Endothelial cell of umbilical vein (primary cell): ENCODE data around the gene ATP9B. TPM values are rescaled to one million over a fixed set of nuclear protein-coding genes. Genes with fewer than 3 reads are reported as not detected.

Experiments
- BruUV-seq: library from RNA; stranded (reverse); fragments of 400-500 nt; replicated peaks from 2 replicates; lab custom pipeline; 2021; lab: Mats Ljungman, UMichigan
- CTCF ChIA-PET: fragments of 300-600, 350-600 bp; sonication (Branson Sonifier 250); formaldehyde crosslinking; loops from one replicate; lab custom pipeline; 2021; ENCODE audit warnings: antibody characterized with exemption, inconsistent platforms; lab: Charles Lee
- POLR2A ChIA-PET: fragments of 300-600, 350-600 bp; sonication (Branson Sonifier 250); formaldehyde crosslinking; loops from one replicate; lab custom pipeline; 2021; ENCODE audit warnings: antibody characterized with exemption, inconsistent platforms; lab: Charles Lee
- DNase-seq: peaks from one replicate; pipeline ENCODE4 v3.0.0-alpha.2; 2011; ENCODE audit warnings: low read depth, low spot score
- FAIRE-seq: peaks from 2 replicates; lab custom pipeline; 2011; peaks lifted over from hg19 to GRCh38; lab: Jason Lieb, UNC
- H2AFZ ChIP-seq: 2 replicates; pipeline ENCODE4 v1.6.0; 2012; ENCODE audit warnings: low read depth, low read length, control low read depth, inconsistent platforms
- H3K27ac ChIP-seq: 2 replicates; pipeline ENCODE4 v1.5.1; 2011; ENCODE audit warnings: low read depth, mild to moderate bottlenecking, control low read depth, low read length, moderate library complexity; ENCODE audit not compliant: insufficient read depth
- H3K27me3 ChIP-seq, 2 experiments: 2 replicates each; pipeline versions ENCODE4 v1.6.0 to v1.6.1; 2011; ENCODE audit warnings: low read length in 2 of 2, mixed read lengths in 1 of 2; ENCODE audit not compliant: control insufficient read depth in 2 of 2, insufficient read depth in 2 of 2
- H3K36me3 ChIP-seq, 2 experiments: 2 replicates in 1 of 2; 3 replicates in 1 of 2; pipeline ENCODE4 v1.5.1; 2011; ENCODE audit warnings: low read length in 2 of 2, mild to moderate bottlenecking in 1 of 2, moderate library complexity in 1 of 2; ENCODE audit not compliant: control insufficient read depth in 2 of 2, insufficient read depth in 2 of 2; ENCODE audit errors: extremely low read depth in 1 of 2
- H3K4me1 ChIP-seq: 3 replicates; pipeline ENCODE4 v1.5.1; 2011; ENCODE audit warnings: mild to moderate bottlenecking, low read length; ENCODE audit not compliant: control insufficient read depth, insufficient read depth; ENCODE audit errors: extremely low read depth
- H3K4me2 ChIP-seq: 2 replicates; pipeline ENCODE4 v1.6.1; 2011; ENCODE audit warnings: low read length, control low read depth, mixed read lengths; ENCODE audit not compliant: insufficient read depth
- H3K4me3 ChIP-seq, 3 experiments: fragments of 200-600 bp in 1 of 3; sonication (generic), shearing (Covaris generic) in 1 of 3; replicated peaks in 1 of 3; 2 replicates each; pipeline ENCODE4 v1.5.1; 2011 to 2016; ENCODE audit warnings: control low read depth in 3 of 3, low read length in 3 of 3, mild to moderate bottlenecking in 2 of 3, inconsistent platforms in 1 of 3, low read depth in 1 of 3, moderate library complexity in 1 of 3; ENCODE audit not compliant: insufficient read depth in 1 of 3
- H3K79me2 ChIP-seq: 2 replicates; pipeline ENCODE4 v1.6.0; 2012; ENCODE audit warnings: low read length, inconsistent platforms; ENCODE audit not compliant: control insufficient read depth, insufficient read depth
- H3K9ac ChIP-seq: replicated peaks from 2 replicates; pipeline ENCODE3; 2011; ENCODE audit warnings: low read length, control low read depth; ENCODE audit not compliant: insufficient read depth; ENCODE audit errors: extremely low read depth
- H3K9me1 ChIP-seq: replicated peaks from 3 replicates; pipeline ENCODE4 v1.6.0; 2011; ENCODE audit warnings: mild to moderate bottlenecking, low read length; ENCODE audit not compliant: control insufficient read depth, insufficient read depth; ENCODE audit errors: extremely low read depth
- H3K9me3 ChIP-seq: replicated peaks from 2 replicates; pipeline ENCODE4 v1.5.1; 2012; ENCODE audit warnings: low read length, inconsistent platforms; ENCODE audit not compliant: control insufficient read depth, insufficient read depth
- H4K20me1 ChIP-seq: replicated peaks from 2 replicates; pipeline ENCODE3; 2011; ENCODE audit warnings: mild to moderate bottlenecking, low read length; ENCODE audit not compliant: control insufficient read depth, insufficient read depth; ENCODE audit errors: extremely low read depth
- CTCF ChIP-seq, 2 donors: IDR thresholded peaks; 1 replicate in 1 of 2; 2 replicates in 1 of 2; pipeline ENCODE4 v1.5.1; 2011; ENCODE audit warnings: low read length in 2 of 2, mild to moderate bottlenecking in 2 of 2, moderate library complexity in 2 of 2, control low read depth in 1 of 2, inconsistent platforms in 1 of 2, low read depth in 1 of 2; ENCODE audit not compliant: insufficient read depth in 1 of 2; ENCODE audit errors: extremely low read depth in 1 of 2
- EZH2 ChIP-seq: IDR thresholded peaks from 2 replicates; pipeline ENCODE4 v1.6.1; 2012; ENCODE audit warnings: borderline replicate concordance, low read depth, mild to moderate bottlenecking, moderate library complexity, low read length, inconsistent platforms; ENCODE audit not compliant: severe bottlenecking
- FOS ChIP-seq: IDR thresholded peaks from 2 replicates; pipeline ENCODE4 v1.6.1; 2011; ENCODE audit warnings: mild to moderate bottlenecking, low read length, moderate library complexity, borderline replicate concordance; ENCODE audit not compliant: insufficient read depth
- GATA2 ChIP-seq: IDR thresholded peaks from 2 replicates; pipeline ENCODE4 v1.7.0; 2011; ENCODE audit warnings: low read depth, mild to moderate bottlenecking, moderate library complexity, mixed read lengths, low read length; ENCODE audit not compliant: insufficient read length, insufficient read depth
- JUN ChIP-seq: IDR thresholded peaks from 2 replicates; pipeline ENCODE4 v1.6.1; 2011; ENCODE audit warnings: borderline replicate concordance, low read depth; ENCODE audit not compliant: insufficient read length, insufficient read depth
- MAX ChIP-seq: IDR thresholded peaks from 2 replicates; pipeline ENCODE4 v1.6.1; 2011; ENCODE audit not compliant: insufficient read depth, insufficient read length
- MYC ChIP-seq: IDR thresholded peaks from one replicate; pipeline ENCODE4 v1.6.1; 2011; ENCODE audit warnings: mild to moderate bottlenecking, low read depth, low read length
- POLR2A ChIP-seq: IDR thresholded peaks from 2 replicates; pipeline ENCODE4 v1.6.1; 2012; ENCODE audit warnings: low read depth, mild to moderate bottlenecking, control low read depth, low read length
- POLR2AphosphoS5 ChIP-seq: IDR thresholded peaks from 2 replicates; pipeline ENCODE4 v1.6.1; 2012; ENCODE audit warnings: low read depth, mild to moderate bottlenecking, control low read depth, low read length, moderate library complexity; ENCODE audit not compliant: insufficient read depth
- dilution Hi-C: fragments of 300-500 bp; cut with MboI; formaldehyde crosslinking; loops from one replicate; pipeline ENCODE4 v1.15.0; 2019; ENCODE audit warnings: low sequenced_read_pairs; ENCODE audit not compliant: extremely low pct_ligation_motif_present
- intact Hi-C: fragments of 100-400 bp; cut with micrococcal nuclease; formaldehyde crosslinking; loops from one replicate; pipeline ENCODE4 v1.10.0; 2022
- polyA plus RNA-seq, 4 experiments: library from polyadenylated mRNA; depleted of rRNA in 3 of 4; stranded (reverse) in 3 of 4; unstranded in 1 of 4; fragments of >200 nt; gene quantifications; 2 replicates each; pipeline versions ENCODE4 v1.2.1 to v1.2.3, GENCODE V29; 2011 to 2012; ENCODE audit warnings: missing spikeins in 1 of 4
- total RNA-seq: library from RNA; stranded (reverse); gene quantifications from 2 replicates; pipeline ENCODE4 v1.2.3, GENCODE V29; 2021

Gene ATP9B
- total and polyA plus RNA-seq, 2 donors (not counting 3 experiments of a cell fraction or from before 2014, with no cell fraction given), result 14.6 to 18.2 TPM

- Histone ChIP-seq H3K36me3 (no peaks in the 10 kb centered on the region), H3K4me3 (peak overlapping the region; percentile 24 to 51 (median 44)), H3K79me2 (peaks cover 27% of the 10 kb centered on the region), H3K27ac (peak overlapping the region; percentile 36), H3K27me3 (no peaks in the 10 kb centered on the region), H3K4me1 (peaks cover 56% of the 10 kb centered on the region), H2AFZ (no peak overlapping the region), H4K20me1 (no peaks in the 10 kb centered on the region), H3K9me1 (no peaks in the 10 kb centered on the region), H3K9ac (peak overlapping the region; percentile 65), H3K4me2 (peak overlapping the region; percentile 23), H3K9me3 (no peaks in the 10 kb centered on the region)
- BruUV-seq, result no TSS peak
- POLR2A ChIA-PET, result no interaction called here
- intact Hi-C loops, result no loop called here
- dilution Hi-C loops, result no loop called here
- CTCF ChIA-PET, result interaction anchor here (0.6 kb wide), 1 partner anchor 13 kb away, joined by 3 read pairs; no protein-coding TSS in a partner anchor
- FAIRE-seq (no peak), DNase-seq (peak; percentile 33)
- no peak for TF ChIP-seq EZH2
- no peak for TF ChIP-seq MAX
- no peak for TF ChIP-seq POLR2A
- no peak for TF ChIP-seq CTCF (IDR thresholded peaks at IDR 0.05; ENCODE audit: extremely low read depth in 1 of 2, insufficient read depth in 1 of 2, low read depth in 1 of 2, low read length in 2 of 2)
- no peak for TF ChIP-seq FOS
- TF ChIP-seq GATA2, result no peak
- TF ChIP-seq POLR2AphosphoS5, result no peak
- TF ChIP-seq MYC, result no peak
- TF ChIP-seq JUN, result no peak
Measured at GRCh38 chr18:79400591-79401381, 331.6 kb downstream of the ATP9B start.
